Skin epidermis (tissue), 12 donors: ENCODE data around the gene HES1.

Experiments used
- H3K27ac ChIP-seq, 21 experiments: fragments of 200-600 bp; sonication (generic) in 11 of 21; one replicate each; pipeline ENCODE4 v1.5.0; 2020; ENCODE audit warnings: mild to moderate bottlenecking in 3 of 21, inconsistent platforms in 2 of 21, moderate library complexity in 2 of 21
- H3K4me3 ChIP-seq, 7 experiments: fragments of 200-600 bp; sonication (generic) in 2 of 7; one replicate each; pipeline ENCODE4 v1.5.0; 2020; ENCODE audit warnings: inconsistent platforms in 2 of 7, mild to moderate bottlenecking in 2 of 7, moderate library complexity in 1 of 7

The HES1 gene

DNA sequence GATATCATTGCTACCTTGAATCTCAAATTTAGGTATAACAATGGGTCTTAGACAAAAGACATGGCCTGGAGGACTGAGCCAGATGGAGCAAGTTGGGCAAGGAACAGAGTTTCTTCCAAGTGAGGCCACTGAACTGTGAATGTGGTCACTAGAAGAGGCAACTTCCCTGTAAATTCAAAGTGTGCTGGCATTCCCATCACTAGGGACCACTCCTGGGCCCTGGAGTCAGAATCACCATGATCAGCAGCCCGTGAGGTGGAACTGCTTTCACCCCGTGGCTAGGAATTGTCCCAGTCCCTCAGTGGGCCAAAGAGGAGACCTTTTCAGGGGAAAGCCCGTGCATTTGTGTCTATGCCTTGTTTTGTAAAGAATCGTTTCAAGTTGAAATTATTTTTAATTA, 47.3 kb downstream of the HES1 start:
- Histone ChIP-seq H3K4me3 (no peak overlapping the region), H3K27ac (no peak overlapping the region)

- no peak overlapping the region for H3K4me3 ChIP-seq
- H3K27ac ChIP-seq: no peak overlapping the region
Measured at GRCh38 chr3:194184265-194184751, 48.4 kb downstream of the HES1 start.

GRCh38 chr3:194184801-194185200, 48.9 kb downstream of the HES1 start:
- no peak overlapping the region for H3K27ac ChIP-seq

GRCh38 chr3:194185221-194185620, 49.3 kb downstream of the HES1 start:
- Histone ChIP-seq H3K27ac (no peak overlapping the region), H3K4me3 (no peak overlapping the region)

More at GRCh38 chr3:194184801-194185200, 48.9 kb downstream of the HES1 start:
- no peak overlapping the region for H3K4me3 ChIP-seq

GRCh38 chr3:194187233-194187944, 51.4 kb downstream of the HES1 start:
- no peak overlapping the region for H3K4me3 ChIP-seq
- no peak overlapping the region for H3K27ac ChIP-seq
